AG04450 (cell line): Measurements from ENCODE around the gene EAPP. TPM values are rescaled to one million over a fixed set of nuclear protein-coding genes. Genes with fewer than 3 reads are reported as not detected.
"Not testable (repeated sequence)": the region's sequence is repeated elsewhere in the genome, so short reads cannot be mapped to it uniquely, and the experiment has no call there.

Source experiments
- CTCF ChIA-PET: fragments of 300-600, 350-600 bp; formaldehyde crosslinking; extraction: SDS; loops from one replicate; lab custom pipeline; 2022; ENCODE audit warnings: antibody characterized with exemption, inconsistent platforms; lab: Charles Lee
- POLR2A ChIA-PET: fragments of 350-600 bp; formaldehyde crosslinking; extraction: SDS; loops from one replicate; lab custom pipeline; 2021; ENCODE audit warnings: antibody characterized with exemption, inconsistent platforms; lab: Yijun Ruan, JAX
- DNase-seq: peaks from one replicate; pipeline ENCODE4 v3.0.0-alpha.2; 2011; ENCODE audit warnings: low read depth, low spot score
- H3K27ac ChIP-seq: one replicate; pipeline ENCODE4 v1.5.1; 2012; ENCODE audit warnings: low read depth, low read length, control low read depth
- H3K27me3 ChIP-seq: one replicate; pipeline ENCODE4 v1.6.0; 2012; ENCODE audit warnings: low read length; ENCODE audit not compliant: control insufficient read depth, insufficient read depth
- H3K4me3 ChIP-seq: 2 replicates; pipeline ENCODE4 v1.5.1; 2011; ENCODE audit warnings: mild to moderate bottlenecking, low read depth, low read length, control low read depth
- H3K9me3 ChIP-seq: 2 replicates; pipeline ENCODE4 v1.5.1; 2012; ENCODE audit warnings: low read length; ENCODE audit not compliant: control insufficient read depth, insufficient read depth
- CTCF ChIP-seq: IDR thresholded peaks from 2 replicates; pipeline ENCODE4 v1.5.1; 2011; ENCODE audit warnings: low read depth, low read length, control low read depth, inconsistent platforms
- polyA plus RNA-seq: library from polyadenylated mRNA; depleted of rRNA; stranded (reverse); fragments of >200 nt; gene quantifications from 2 replicates; pipeline ENCODE4 v1.2.3, GENCODE V29; 2011

The EAPP gene
- polyA plus RNA-seq, 1 experiment, result 66.8 TPM

DNA sequence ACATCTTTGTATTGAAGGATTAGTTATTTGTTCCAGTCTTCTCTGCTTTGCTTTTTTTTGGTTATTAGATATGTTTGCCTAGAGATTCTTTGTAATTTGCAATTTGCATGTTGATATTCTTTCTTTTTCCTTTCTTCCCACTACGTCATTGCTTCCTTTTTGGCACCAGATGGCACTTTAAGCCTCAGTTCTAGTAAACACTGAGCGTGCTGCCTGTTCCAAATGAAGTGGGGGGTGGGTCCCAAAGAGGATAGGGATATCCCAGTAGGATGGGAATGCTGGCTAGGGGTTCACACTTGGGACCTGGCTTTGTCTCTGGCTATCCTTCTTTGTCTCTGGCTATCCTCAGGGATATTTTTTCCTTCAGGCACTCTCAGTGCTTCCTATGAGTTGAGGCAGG is 17.0 kb downstream of the EAPP start:
- ChIA-PET CTCF (no interaction called here), POLR2A (no interaction called here)
- TF ChIP-seq CTCF, result no peak
- no peak for DNase-seq
- Histone ChIP-seq H3K27me3 (no peaks in the 10 kb centered on the region), H3K27ac (no peak overlapping the region), H3K9me3 (no peaks in the 10 kb centered on the region), H3K4me3 (no peak overlapping the region)

DNA sequence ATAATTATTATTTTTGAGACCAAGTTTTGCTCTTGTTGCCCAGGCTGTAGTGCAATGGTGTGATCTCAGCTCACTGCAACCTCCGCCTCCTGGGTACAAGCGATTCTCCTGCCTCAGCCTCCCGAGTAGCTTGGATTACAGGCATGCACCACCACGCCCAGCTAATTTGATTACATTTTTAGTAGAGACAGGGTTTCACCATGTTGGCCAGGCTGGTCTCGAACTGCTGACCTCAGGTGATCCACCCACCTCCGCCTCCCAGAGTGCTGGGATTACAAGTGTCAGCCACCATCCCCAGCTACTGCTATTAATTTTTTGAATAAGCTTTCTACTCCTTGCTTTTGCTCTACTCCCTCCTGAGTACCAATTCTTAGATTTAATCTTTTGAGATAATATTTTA is 18.4 kb downstream of the EAPP start:
- H3K27me3 ChIP-seq, H3K27ac ChIP-seq, H3K9me3 ChIP-seq, H3K4me3 ChIP-seq, DNase-seq, CTCF ChIA-PET: not testable (repeated sequence)
- POLR2A ChIA-PET, result interaction anchor here (0.8 kb wide), 1 partner anchor 73 kb away, joined by 5 read pairs; no protein-coding TSS in a partner anchor

- not testable (repeated sequence) for H3K4me3 ChIP-seq, H3K27ac ChIP-seq, H3K9me3 ChIP-seq, H3K27me3 ChIP-seq, DNase-seq
- POLR2A ChIA-PET, result interaction anchor here (0.6 to 0.8 kb wide), 2 partner anchors 14 to 73 kb away, joined by 5 to 6 read pairs; no protein-coding TSS in a partner anchor
- CTCF ChIA-PET, result interaction anchor here (0.6 kb wide), 1 partner anchor 26 kb away, joined by 3 read pairs; no protein-coding TSS in a partner anchor
Measured at GRCh38 chr14:34520304-34520970, 19.1 kb downstream of the EAPP start.

DNA sequence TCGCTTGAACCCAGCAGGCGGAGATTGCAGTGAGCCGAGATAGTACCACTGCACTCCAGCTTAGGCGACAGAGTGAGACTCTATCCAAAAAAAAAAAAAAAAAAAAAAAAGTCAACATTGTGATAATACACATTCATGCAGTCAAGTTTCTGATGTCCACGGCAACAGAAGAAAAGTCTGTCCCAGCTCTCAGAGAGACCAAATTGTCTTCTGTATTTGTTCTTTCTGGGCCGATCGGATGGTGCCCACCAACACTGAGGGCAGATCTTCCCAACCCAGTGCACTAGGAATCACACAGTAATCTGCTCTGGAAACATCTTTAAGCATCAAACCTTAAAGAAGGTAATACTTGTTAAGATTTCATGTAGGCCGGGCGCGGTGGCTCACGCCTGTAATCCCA is 31.6 kb downstream of the EAPP start:
- ChIA-PET CTCF (no interaction called here), POLR2A (no interaction called here)
- Histone ChIP-seq H3K4me3 (no peak overlapping the region), H3K9me3 (no peaks in the 10 kb centered on the region), H3K27ac (no peak overlapping the region), H3K27me3 (no peaks in the 10 kb centered on the region)
- no peak for DNase-seq
- no peak for TF ChIP-seq CTCF

DNA sequence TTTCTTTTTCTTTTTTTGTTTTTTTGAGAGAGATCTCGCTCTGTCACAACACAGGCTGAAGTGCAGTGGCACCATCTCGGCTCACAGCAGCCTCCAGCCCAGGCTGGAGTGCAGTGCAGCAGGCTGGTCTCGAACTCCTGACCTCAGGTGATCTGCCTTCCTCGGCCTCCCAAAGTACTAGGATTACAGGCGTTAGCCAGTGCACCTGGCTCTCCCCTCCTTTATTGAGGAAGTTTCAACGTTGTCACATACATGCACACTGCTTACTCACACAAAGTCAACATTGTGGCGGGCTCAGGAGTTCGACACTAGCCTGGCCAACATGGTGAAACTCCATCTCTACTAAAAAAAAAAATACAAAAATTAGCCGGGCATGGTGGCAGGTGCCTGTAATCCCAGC is 32.0 kb downstream of the EAPP start:
- TF ChIP-seq CTCF, result no peak
- Histone ChIP-seq H3K4me3 (no peak overlapping the region), H3K9me3 (no peaks in the 10 kb centered on the region), H3K27me3 (no peaks in the 10 kb centered on the region), H3K27ac (no peak overlapping the region)
- CTCF ChIA-PET, result interaction anchor here (0.6 kb wide), 1 partner anchor 9 kb away, joined by 3 read pairs; no protein-coding TSS in a partner anchor
- no peak for DNase-seq
- POLR2A ChIA-PET, result no interaction called here

DNA sequence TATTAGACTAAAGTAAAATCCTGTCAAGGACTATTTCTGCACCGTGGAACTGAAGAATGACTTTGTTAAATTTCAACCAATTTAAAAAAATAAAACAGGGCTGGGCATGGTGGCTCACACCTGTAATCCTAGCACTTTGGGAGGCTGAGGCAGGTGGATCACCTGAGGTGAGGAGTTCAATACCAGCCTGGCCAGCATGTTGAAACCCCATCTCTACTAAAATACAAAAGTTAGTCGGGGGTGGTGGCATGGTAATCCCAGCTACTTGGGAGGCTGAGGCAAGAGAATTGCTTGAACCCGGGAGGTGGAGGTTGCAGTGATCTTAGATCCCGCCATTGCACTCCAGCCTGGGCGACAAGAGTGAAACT is 34.4 kb downstream of the EAPP start:
- H3K27me3 ChIP-seq, POLR2A ChIA-PET, H3K27ac ChIP-seq, H3K4me3 ChIP-seq, H3K9me3 ChIP-seq, DNase-seq: not testable (repeated sequence)
- CTCF ChIA-PET, result interaction anchor here (1.6 kb wide), 1 partner anchor 8 kb away, joined by 4 read pairs; no protein-coding TSS in a partner anchor

GRCh38 chr14:34504027-34504426 is 35.5 kb downstream of the EAPP start:
- H3K4me3 ChIP-seq, CTCF ChIA-PET, POLR2A ChIA-PET, H3K27me3 ChIP-seq, DNase-seq, H3K9me3 ChIP-seq, H3K27ac ChIP-seq: not testable (repeated sequence)
